ENCODE data around the gene DTNBP1.

The DTNBP1 gene

GRCh38 chr6:15476631-15477380 is 186.0 kb downstream of the DTNBP1 start:
- DNase-seq: no peak

- DNase-seq: no peak
Observed at GRCh38 chr6:15475872-15476271, 187.0 kb downstream of the DTNBP1 start.

GRCh38 chr6:15475261-15475660 is 187.6 kb downstream of the DTNBP1 start:
- no peak for DNase-seq

- no peak for DNase-seq
Observed at GRCh38 chr6:15474196-15474595, 188.6 kb downstream of the DTNBP1 start.

GRCh38 chr6:15473741-15474161 is 189.1 kb downstream of the DTNBP1 start:
- no peak for DNase-seq

- no peak for DNase-seq
Observed at GRCh38 chr6:15473174-15473573, 189.7 kb downstream of the DTNBP1 start.
